Left hindlimb (tissue), 1 donor: ENCODE data around the gene KRT33B.
"Not testable (repeated sequence)": the region's sequence is repeated elsewhere in the genome, so short reads cannot be mapped to it uniquely, and the experiment has no call there.

Experiments used
- DNase-seq: peaks from one replicate; pipeline ENCODE4 v3.0.0-alpha.2; 2018

KRT33B gene

GRCh38 chr17:41393294-41393693 lies 23.7 kb upstream of the KRT33B start:
- DNase-seq, result no peak

GRCh38 chr17:41392278-41392677 lies 22.7 kb upstream of the KRT33B start:
- no peak for DNase-seq

GRCh38 chr17:41391535-41391934 lies 21.9 kb upstream of the KRT33B start:
- no peak for DNase-seq

GRCh38 chr17:41390411-41390938 lies 20.9 kb upstream of the KRT33B start:
- no peak for DNase-seq

GRCh38 chr17:41387670-41388069 lies 18.1 kb upstream of the KRT33B start:
- no peak for DNase-seq

- DNase-seq, result no peak
These were observed 16.6 kb upstream of the KRT33B start for GRCh38 chr17:41386227-41386626.

- DNase-seq, result no peak
These were observed 14.1 kb upstream of the KRT33B start for GRCh38 chr17:41383690-41384089.

GRCh38 chr17:41382394-41382793 lies 12.8 kb upstream of the KRT33B start:
- no peak for DNase-seq

- DNase-seq, result not testable (repeated sequence)
These were observed 12.3 kb upstream of the KRT33B start, which contains the start of gene KRT34 for GRCh38 chr17:41381943-41382342. TSS of gene KRT34 (minus strand) at chr17:41382306. CDS start at chr17:41382246, 60 bp downstream.

- not testable (repeated sequence) for DNase-seq
These were observed 10.5 kb upstream of the KRT33B start for GRCh38 chr17:41380091-41380490.

GRCh38 chr17:41377546-41377945 lies 7.9 kb upstream of the KRT33B start:
- DNase-seq, result no peak

GRCh38 chr17:41369023-41369422 lies 590 bp downstream of the KRT33B start:
- no peak for DNase-seq

GRCh38 chr17:41367426-41368075 lies 2.1 kb downstream of the KRT33B start:
- no peak for DNase-seq

- no peak for DNase-seq
These were observed 3.5 kb downstream of the KRT33B start for GRCh38 chr17:41366070-41366469.

- DNase-seq, result no peak
These were observed 5.7 kb downstream of the KRT33B start for GRCh38 chr17:41363881-41364280.

GRCh38 chr17:41360296-41360995 lies 9.2 kb downstream of the KRT33B start:
- no peak for DNase-seq

GRCh38 chr17:41354536-41354935 lies 15.1 kb downstream of the KRT33B start:
- DNase-seq, result no peak

GRCh38 chr17:41352597-41353366 lies 16.8 kb downstream of the KRT33B start:
- no peak for DNase-seq

- no peak for DNase-seq
These were observed 18.4 kb downstream of the KRT33B start for GRCh38 chr17:41351177-41351576.

GRCh38 chr17:41350381-41350878 lies 19.2 kb downstream of the KRT33B start, which contains the start of gene KRT33A:
TSS of gene KRT33A (minus strand) at chr17:41350828. CDS start at chr17:41350767, 61 bp downstream.
- not testable (repeated sequence) for DNase-seq

GRCh38 chr17:41347869-41348760 lies 21.5 kb downstream of the KRT33B start:
- DNase-seq, result no peak

- not testable (repeated sequence) for DNase-seq
These were observed 23.2 kb downstream of the KRT33B start for GRCh38 chr17:41346421-41346820.
